GM21717 (cell line): ENCODE data around the gene ARPC4.
A peak's percentile ranks its signal among the peaks of the same experiment; 100 is the strongest.

Source experiments
- ATAC-seq: cut with Tn5 transposase; IDR thresholded peaks from one replicate; pipeline ENCODE4 v1.9.1; 2021; ENCODE audit warnings: mild to moderate bottlenecking, moderate library complexity; ENCODE audit not compliant: unreplicated experiment

The ARPC4 gene

DNA sequence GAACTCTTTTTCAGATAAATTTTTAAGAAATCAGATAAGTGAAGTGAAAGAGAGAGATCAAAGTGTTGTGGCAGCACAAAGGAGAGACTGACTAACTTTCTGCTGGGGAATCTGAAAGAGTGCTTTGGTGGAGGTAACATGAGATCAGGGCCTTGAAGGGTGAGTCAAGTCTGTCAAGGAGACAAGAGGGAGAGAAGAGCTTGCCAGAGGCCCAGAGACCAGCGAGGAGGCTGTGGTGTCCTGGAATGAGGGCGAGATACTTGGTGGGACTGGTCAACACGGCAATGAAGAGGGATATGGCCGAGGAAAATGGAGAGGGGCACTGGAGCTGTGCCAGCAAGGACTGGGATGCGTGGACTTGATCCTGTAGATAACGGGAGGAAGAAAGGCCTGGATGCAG is 5.2 kb upstream of the ARPC4 start:
- ATAC-seq: no peak

DNA sequence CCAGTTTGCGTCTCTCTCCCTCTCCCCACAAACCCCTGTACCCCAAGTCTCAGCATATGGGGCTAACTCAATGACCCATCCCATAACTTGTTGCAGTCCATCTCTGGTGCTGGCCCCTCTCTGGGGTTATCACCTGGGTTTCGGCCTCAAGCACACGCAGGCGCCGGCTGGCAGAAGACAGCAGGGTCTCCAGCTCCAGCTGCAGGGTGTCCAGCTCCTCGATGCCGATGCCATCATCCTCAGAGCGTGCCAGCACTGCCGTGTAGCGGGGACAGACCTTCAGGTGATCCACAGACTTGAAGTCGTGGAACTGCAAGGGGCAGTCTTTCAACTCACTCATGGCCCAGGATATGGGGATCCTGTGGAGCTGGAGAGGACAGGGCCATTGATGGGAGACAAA is 1.8 kb upstream of the ARPC4 start:
- no peak for ATAC-seq

DNA sequence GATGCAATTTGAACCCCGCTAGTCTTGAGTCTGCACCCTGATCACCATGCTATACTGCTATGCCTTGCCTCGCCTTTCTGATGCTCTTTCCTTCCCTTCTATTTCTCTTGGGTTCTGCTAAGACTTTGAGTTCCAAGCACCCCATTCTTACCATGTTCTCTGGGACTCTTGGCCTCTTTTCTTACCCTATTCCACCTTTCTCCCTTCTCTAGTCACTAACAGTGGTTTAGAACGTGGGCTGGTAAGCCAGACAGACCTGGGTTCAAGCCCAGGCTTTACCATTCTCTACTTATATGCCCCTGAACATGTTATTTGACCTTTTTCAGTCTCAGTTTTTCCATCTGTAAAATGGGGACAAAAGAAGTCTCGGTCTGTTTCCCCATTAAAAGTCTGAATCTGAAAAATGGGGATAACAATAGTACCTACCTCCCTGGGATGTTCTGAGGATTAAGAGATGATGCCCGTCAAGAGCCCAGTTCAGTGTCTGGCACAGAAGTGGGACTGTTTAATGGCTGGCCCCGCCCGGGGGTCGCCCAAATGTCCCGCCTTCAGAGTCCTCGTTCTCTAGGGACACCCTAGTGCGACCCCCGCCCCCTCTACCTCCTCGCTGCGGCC is 985 bp upstream of the ARPC4 start:
- ATAC-seq: no peak

DNA sequence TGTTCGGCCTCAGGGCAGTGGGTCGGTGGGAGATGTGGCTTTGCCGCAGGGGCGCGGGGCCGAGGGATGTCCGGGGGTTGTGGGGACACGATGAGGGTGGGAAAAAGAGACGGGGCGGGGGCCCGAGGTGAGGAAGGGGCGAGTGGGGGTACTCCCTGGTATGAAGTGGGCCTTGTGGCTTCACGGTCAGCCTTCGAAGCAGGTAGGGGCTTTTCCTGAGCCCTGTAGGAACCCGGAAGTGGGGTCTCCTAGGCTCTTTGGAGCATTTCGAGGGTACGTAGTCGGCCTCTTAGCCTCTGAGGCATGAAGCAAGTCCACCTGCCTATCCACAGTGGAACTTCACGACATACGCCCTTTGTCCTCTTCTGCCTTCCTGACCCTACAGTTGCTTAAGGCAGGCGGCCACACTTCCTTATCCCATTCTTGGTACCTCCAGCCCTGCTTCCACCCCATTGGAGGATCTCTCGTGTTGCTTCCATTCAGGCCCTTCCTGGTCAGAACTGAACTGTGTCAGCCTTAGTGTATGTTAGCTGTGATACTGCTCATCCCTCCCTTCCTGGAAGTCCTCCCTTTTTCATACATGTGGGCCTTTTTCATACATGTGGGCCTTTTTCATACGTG is 389 bp downstream of the ARPC4 start:
- no peak for ATAC-seq

DNA sequence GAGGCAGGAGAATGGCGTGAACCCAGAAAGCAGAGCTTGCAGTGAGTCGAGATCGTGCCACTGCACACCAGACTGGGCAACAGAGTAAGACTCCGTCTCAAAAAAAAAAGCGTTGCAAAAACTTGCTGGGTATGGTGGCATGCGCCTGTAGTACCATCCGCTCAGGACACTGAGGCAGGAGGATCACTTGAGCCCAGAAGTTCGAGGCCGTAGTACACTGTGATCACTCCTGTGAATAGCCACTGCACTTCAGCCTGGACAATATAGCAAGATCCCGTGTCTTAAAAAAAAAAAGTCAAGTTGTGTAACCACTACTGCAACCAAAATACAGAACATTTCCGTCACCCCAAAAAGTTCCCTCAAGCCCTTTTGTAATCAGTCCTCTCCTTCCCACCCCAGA is 1.5 kb downstream of the ARPC4 start:
- no peak for ATAC-seq

DNA sequence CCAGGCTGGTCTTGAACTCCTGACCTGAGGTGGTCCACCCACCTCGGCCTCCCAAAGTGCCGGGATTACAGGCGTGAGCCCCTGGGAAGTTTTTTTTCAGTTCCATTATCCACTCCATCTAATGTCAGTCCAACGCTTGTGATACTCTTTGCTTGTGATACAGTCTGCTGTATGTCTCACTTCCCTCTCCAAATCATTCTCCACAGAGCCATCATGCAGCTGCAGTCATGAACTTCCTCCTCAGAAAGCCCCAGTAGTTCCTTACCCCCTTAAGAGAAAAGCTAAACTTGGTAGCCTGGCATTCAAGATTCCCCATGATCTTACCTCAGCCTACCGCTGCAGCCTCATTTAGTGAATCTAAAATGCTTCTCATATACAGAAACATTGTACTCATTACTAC is 2.3 kb downstream of the ARPC4 start:
- ATAC-seq: no peak

DNA sequence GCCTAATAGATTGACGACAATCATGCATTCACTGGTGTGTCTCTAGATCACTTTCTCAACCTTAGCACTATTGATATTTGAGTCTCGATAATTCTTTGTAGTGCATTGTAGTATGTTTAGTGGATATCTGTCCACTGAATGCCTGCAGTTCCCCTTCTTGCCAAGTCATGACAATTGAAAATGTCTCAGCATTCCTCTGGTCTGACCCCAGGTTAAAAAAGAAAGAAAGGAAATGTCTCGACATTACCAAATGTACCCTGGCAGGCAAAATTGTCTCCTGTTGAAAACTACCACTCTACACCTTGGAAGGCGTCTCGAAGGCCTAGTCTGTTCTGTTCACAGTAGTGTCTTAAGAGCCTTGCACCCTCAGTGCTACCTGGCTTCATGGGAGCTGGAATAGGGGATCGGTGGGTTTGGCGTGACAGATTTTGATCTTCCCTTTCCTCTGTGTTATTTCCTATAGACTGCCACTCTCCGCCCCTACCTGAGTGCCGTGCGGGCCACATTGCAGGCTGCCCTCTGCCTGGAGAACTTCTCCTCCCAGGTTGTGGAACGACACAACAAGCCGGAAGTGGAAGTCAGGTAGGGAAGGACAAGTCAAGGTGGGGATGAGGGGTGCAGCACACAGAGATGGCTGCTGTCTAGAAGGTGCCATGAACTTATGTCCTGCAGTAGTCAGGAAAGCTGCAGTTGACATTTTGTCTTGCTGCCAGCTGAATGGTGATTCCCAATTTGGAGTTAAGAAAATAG is 4.5 kb downstream of the ARPC4 start:
- no peak for ATAC-seq

DNA sequence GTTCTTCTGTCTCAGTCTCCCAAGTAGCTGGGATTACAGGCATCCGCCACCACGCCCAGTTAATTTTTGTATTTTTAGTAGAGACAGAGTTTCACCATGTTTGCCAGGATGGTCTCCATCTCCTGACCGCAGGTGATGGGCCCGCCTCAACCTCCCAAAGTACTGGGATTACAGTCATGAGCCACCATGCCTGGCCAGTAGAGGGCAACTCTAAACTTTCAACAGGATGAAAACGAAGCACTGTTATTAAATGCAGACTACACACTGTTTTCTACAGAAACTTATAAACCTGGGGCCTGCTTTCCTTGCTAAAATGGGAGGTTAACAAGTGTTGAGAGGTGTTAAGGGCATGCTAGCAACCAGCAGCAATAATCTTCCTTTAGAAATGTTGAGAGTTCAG is 7.6 kb downstream of the ARPC4 start:
- ATAC-seq: no peak

DNA sequence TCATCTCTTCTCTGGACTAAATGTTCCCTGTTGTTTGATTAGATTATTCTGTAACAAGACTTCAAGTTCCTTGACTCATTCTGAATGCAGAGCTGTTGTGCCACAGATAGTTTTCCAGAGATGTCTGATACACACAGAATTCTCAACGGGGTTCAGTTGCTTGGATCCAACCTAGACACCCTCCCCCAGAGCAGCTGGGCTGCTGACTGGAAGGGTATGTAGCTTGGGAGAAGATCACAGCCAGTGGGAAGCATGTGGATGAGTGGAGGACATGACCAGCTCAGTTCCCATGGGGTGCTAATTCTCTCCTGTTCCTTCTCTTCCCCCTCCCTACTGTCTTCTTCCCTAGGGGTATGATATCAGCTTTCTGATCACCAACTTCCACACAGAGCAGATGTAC is 10.6 kb downstream of the ARPC4 start:
- no peak for ATAC-seq

DNA sequence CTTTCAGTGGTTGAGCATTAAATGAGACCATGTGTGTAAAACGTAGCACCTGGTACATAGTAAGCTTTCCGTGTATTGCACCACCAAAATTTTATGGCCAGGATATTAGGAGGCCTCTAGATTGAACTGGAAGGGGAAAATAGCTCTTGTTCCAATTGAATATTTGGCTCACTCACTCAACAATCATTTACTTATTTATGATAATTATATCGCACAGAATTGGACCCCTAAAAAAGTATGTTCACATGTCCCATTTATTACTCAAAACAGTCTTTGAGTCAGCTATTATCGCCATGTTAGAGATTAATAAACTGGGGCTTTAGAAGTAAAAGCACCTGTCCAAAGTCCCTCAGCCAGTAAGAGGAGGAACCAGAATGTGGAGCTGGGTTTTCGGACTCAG is 12.1 kb downstream of the ARPC4 start:
- ATAC-seq: no peak

DNA sequence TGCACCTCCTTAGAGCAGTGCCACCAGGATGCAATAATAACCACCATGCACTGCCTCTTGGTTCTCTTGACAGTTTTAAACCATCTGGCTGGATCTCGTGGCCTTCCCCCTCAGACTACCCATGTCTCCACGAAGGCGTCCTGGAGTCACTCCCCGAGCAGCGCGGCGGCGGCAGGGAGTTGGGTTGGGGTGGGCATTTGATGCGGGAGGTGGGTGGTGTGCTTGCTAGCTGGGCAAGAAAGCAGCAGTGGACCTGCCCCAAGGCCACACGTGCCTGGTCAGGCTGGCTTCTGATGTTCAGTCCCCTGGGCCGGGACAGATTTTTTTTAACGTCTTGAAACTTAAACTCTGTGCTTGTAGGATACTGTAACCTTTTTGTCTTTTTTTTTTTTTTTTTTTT is 13.3 kb downstream of the ARPC4 start:
- no peak for ATAC-seq

DNA sequence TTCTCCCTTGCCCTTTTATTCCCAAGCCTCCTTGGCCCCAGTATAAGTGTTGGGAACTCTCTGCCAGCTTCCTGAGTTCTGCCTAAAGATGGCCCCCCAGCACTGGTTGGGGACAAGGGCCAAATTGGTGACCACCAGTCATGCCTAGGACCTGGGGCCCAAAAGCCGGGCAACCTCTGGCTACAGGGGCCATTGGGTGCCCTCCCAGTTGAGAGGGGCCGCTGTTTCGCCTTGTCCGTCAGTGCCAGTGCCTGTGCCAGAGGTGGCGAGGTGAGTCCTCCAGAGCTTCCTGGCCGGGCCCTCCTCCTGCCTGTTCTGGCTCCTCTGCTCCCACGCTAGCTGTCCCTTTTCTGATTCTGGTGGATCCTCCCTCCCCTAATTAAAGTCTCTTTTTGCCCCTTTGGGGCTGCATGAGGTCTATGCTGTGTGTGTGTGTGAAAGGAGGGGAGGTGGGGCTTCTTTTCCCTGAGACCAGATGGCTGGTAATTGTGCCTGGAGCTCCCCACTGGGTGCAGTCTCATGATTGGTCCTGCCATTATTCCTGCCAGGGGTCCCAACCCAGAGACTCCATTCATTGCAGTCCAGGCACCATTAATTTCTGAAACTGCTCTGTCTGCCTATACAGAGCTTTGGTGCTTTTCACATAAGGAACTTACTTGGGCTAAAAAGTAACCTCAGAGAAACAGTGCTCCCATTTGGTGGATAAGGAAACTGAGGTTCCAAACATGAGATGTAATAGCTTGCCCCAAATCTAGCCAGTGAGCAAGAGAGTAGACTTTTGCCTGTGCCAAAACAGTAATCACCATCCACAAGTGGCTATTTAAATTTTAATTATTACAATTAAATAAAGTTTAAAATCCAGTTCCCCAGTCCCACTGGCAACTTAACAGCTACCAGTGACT is 14.1 kb downstream of the ARPC4 start:
- ATAC-seq: no peak

DNA sequence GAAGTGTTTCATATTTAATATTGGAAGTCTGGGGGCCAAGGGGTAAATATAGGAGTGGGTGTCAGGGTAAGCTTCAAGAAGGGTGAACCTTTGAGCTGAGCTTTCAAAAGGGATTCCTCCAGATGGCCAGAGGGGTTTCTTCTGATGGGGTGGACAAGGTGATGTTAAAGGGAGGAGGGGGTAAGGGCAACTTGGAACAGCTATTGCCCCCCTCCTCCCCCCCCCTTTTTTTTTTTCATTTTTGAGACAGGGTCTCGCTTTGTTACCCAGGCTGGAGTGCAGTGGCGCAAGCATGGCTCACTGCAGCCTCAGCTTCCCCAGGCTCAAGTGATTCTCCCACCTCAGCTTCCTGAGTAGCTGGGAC is 15.1 kb downstream of the ARPC4 start:
- ATAC-seq: no peak

DNA sequence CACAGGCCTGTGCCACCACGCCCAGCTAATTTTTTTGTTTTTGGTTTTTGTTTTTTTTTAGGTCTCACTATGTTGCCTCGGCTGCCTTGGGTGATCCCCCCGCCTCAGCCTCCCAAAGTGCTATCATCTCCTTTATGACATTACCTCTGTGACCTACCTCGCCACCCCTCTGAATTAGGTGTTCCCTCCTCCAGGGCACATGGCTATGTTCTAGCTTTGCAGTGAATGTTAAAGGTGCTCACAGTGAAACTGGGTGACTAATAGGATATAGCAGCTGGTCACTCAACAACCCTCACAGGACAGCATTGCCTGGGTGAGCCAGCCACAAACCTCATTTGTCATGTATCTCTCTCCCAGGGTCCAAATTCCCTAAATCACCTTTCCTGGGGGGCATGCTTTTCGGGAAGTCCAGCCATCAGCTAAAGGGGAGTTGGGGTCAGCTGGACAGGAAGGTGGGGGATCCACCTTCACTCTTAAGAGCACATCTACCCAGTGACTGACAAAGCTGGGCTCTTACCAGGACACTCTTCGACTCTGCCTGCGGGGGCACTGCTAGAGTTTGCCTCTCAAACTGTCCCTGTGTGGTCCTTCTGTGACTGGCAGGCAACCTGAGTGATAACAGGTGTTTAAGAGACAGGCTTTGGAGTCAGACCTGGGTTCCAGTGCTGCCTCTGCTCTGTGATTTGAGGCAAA is 15.6 kb downstream of the ARPC4 start:
- no peak for ATAC-seq

DNA sequence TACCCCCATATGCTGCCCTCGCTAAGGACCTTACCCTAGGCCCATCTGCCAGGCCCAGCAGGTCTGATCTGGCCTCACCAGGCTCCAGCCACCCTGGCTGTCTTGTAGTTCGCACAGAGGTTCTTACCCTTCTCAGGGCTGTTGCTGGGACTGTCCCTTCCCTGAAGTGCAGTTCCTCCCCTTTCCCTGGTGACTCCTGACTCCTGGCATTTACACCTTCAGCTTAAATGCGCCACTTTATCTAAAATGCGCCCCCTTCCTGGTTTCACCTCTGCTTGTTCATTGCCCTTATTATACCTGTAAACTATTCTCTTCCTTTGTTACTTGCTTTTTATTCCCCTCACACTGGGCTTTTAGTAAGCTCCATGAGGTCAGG is 16.3 kb downstream of the ARPC4 start:
- ATAC-seq: no peak

DNA sequence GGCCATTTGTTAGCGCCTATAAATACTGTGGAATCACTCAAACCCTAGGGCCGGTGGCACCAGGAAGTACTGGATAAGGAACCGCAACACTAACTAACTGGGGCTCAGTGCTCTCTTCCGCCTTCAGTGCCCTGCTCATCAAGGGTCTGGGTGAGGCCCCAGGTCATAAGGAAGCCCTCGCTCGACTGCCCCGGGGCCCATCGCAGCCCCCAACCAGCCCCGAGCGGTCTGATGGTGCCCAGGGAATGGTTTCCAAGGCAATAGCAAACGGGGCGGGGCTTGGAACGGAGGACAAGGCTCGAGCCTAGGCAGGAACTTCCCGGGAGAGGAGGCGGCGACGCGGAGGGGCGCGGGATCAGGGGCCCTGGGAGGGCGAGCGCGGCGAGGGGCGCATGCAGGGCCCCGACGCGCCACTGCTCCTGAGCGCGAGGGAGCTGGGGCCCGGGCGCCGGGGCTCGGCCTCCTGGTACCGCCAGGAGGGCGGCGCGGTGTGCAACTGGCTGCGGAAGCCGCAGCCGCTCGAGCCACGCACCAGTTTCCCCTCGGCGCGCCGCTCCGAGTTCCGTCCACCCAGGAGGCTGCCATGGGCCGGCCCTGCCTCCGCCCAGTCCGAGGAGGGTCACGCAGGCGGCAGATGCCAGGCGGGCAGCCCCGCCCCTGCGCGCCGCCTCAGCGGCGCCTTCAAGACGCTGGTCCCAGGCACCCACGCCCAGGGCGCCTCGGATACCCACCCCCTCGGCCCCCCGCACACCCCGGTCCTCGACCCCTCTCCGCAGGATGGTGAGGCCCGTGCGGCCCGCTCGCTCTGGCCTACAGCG is 16.9 kb downstream of the ARPC4 start, which contains the start of gene TTLL3:
Gene TTLL3 (plus strand): TSS at position 648 of the 818 bp plus-strand sequence. CDS start 400 bp downstream, outside the sequence.
- peak; percentile 36 for ATAC-seq

DNA sequence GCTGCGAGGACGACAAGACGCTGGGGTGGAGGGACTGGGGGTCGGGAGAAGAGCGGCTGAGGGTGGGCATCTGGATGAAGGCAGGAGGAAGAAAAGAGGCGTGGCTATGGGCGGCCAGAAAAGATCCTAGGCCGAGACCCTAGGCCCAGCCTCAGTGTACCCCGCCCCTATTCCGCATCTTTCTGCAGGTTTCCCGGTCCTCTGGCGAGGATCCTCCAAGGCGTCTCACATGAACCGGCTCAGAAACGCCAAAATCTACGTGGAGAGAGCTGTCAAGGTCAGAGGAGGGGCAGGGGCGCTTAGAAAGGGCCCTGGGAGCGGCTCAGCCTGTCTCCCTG is 17.5 kb downstream of the ARPC4 start:
- no peak for ATAC-seq

DNA sequence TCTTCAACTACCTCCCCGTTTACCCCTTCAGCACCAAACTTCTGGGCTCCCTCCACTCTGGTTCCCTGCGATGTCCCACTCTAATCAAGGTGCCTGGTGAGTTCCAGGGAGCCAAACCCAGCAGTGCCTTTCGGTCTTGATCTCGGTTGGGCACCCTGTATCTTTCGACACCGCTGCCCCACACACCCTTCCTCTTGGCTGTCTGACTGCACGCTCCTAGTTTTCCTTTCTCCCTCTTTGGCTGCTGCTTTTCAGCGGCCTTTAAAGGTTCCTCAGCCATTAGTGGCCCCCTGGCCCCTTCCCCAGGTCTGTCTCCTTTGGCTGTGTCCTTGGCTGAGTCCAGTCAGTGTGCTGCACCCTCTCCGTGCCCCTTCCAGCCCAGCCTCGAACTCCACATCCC is 18.0 kb downstream of the ARPC4 start:
- no peak for ATAC-seq

DNA sequence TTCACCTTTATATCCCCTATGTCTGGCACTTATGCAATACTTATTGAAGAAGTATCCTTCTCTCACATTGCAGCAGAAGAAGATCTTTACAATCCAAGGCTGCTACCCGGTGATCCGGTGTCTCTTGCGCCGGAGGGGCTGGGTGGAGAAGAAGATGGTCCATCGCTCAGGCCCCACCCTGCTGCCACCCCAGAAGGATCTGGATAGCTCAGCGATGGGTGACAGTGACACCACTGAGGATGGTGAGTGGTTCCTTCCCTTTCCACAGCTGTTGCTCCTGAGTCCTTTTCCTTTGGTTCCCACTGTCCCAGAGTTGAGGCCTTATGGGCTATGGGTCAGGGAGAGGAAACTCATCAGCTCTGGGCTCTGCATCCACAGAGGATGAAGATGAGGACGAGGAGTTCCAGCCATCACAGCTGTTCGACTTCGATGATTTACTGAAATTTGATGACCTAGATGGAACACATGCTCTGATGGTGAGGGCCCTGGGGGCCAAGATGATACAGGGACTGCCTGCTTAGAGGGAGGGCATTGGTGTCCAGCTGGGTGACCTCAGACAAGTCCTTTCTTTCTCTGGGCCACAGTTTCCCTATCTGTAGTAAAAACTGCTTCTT is 20.1 kb downstream of the ARPC4 start:
- ATAC-seq: no peak

DNA sequence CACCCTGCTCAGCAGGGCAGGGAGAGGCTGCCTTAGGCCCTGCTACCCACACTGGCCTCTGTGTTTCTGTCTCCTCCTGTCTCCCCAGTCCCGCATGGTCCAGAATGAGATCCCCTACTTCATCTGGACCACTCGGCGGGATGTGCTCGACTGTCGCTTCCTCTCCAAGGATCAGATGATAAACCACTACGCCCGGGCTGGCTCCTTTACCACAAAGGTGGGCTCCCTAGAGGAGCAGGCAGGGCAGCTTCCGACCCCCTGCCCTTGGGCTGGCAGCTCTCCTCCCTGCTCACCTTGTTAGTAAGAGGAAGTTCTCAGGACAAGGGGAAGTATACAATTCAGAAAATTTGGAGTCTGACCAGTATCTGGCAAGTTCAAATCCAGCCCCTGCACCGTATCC is 23.1 kb downstream of the ARPC4 start:
- no peak for ATAC-seq
